HL-60 (cell line): ENCODE data around the gene CXCL11.

Source experiments
- GABPA ChIP-seq: IDR thresholded peaks from 2 replicates; pipeline ENCODE4 v1.6.1; 2012; ENCODE audit warnings: low read depth
- POLR2AphosphoS5 ChIP-seq: IDR thresholded peaks from 2 replicates; pipeline ENCODE4 v1.6.1; 2012; ENCODE audit warnings: low read depth
- SPI1 ChIP-seq: IDR thresholded peaks from 2 replicates; pipeline ENCODE4 v1.6.1; 2012; ENCODE audit warnings: low read depth, mild to moderate bottlenecking, borderline replicate concordance
- TF ChIP-seq, protein P1 (sequence below): IDR thresholded peaks from one replicate; pipeline ENCODE4 v1.5.1; 2011; ENCODE audit warnings: low read length, control low read depth, inconsistent platforms; ENCODE audit not compliant: insufficient read depth
- TF ChIP-seq, protein P2 (sequence below): IDR thresholded peaks from 2 replicates; pipeline ENCODE4 v1.6.1; 2012; ENCODE audit warnings: low read depth; ENCODE audit not compliant: insufficient replicate concordance

DNA sequence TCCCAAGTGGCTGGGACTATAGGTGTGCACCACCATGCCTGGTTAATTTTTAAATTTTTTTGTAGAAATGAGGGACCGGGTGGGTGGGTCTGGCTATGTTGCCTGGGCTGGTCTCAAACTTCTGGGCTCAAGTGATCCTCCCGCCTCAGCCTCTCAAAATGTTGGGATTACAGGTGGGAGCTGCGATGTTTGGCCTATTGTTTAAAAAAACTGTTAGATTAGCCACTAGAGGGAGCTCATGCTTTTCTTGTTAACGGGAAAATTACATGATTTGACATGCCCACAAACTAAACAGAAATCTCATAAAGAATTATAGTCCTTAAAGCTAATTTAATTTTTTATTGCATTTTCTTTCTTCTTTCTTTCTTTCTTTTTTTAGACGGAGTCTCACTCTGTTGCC, 40.1 kb downstream of the CXCL11 start:
- TF ChIP-seq, protein P1, sequence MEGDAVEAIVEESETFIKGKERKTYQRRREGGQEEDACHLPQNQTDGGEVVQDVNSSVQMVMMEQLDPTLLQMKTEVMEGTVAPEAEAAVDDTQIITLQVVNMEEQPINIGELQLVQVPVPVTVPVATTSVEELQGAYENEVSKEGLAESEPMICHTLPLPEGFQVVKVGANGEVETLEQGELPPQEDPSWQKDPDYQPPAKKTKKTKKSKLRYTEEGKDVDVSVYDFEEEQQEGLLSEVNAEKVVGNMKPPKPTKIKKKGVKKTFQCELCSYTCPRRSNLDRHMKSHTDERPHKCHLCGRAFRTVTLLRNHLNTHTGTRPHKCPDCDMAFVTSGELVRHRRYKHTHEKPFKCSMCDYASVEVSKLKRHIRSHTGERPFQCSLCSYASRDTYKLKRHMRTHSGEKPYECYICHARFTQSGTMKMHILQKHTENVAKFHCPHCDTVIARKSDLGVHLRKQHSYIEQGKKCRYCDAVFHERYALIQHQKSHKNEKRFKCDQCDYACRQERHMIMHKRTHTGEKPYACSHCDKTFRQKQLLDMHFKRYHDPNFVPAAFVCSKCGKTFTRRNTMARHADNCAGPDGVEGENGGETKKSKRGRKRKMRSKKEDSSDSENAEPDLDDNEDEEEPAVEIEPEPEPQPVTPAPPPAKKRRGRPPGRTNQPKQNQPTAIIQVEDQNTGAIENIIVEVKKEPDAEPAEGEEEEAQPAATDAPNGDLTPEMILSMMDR: peak; percentile 18
- TF ChIP-seq GABPA (no peak), POLR2AphosphoS5 (no peak), SPI1 (no peak)
- TF ChIP-seq, protein P2, sequence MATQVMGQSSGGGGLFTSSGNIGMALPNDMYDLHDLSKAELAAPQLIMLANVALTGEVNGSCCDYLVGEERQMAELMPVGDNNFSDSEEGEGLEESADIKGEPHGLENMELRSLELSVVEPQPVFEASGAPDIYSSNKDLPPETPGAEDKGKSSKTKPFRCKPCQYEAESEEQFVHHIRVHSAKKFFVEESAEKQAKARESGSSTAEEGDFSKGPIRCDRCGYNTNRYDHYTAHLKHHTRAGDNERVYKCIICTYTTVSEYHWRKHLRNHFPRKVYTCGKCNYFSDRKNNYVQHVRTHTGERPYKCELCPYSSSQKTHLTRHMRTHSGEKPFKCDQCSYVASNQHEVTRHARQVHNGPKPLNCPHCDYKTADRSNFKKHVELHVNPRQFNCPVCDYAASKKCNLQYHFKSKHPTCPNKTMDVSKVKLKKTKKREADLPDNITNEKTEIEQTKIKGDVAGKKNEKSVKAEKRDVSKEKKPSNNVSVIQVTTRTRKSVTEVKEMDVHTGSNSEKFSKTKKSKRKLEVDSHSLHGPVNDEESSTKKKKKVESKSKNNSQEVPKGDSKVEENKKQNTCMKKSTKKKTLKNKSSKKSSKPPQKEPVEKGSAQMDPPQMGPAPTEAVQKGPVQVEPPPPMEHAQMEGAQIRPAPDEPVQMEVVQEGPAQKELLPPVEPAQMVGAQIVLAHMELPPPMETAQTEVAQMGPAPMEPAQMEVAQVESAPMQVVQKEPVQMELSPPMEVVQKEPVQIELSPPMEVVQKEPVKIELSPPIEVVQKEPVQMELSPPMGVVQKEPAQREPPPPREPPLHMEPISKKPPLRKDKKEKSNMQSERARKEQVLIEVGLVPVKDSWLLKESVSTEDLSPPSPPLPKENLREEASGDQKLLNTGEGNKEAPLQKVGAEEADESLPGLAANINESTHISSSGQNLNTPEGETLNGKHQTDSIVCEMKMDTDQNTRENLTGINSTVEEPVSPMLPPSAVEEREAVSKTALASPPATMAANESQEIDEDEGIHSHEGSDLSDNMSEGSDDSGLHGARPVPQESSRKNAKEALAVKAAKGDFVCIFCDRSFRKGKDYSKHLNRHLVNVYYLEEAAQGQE: no peak
